Stomach (tissue), 9 donors: Measurements from ENCODE around the gene TAS1R1. TPM values are rescaled to one million over a fixed set of nuclear protein-coding genes. Genes with fewer than 3 reads are reported as not detected.

Experiments used
- DNase-seq, 2 donors: peaks; one replicate each; pipeline versions ENCODE4 v3.0.0 to v3.0.0-alpha.2; 2013 to 2019
- H3K27ac ChIP-seq, 5 donors: fragments of 200-600 bp in 4 of 5; sonication (generic) in 4 of 5; one replicate each; pipeline ENCODE4 v1.5.1; 2013 to 2019; ENCODE audit warnings: mild to moderate bottlenecking in 1 of 5, moderate library complexity in 1 of 5
- H3K27me3 ChIP-seq, 3 donors: fragments of 200-600 bp; sonication (generic); one replicate each; pipeline ENCODE4 v1.5.1; 2017 to 2019; ENCODE audit warnings: mixed run types in 1 of 3
- H3K36me3 ChIP-seq, 4 donors: fragments of 200-600 bp; sonication (generic); 1 replicate in 3 of 4; 2 replicates in 1 of 4; pipeline ENCODE4 v1.5.1; 2016 to 2019
- H3K4me1 ChIP-seq, 4 donors: fragments of 200-600 bp; sonication (generic); one replicate each; pipeline ENCODE4 v1.5.1; 2016 to 2019
- H3K4me3 ChIP-seq, 4 donors: fragments of 200-600 bp; sonication (generic) in 3 of 4; one replicate each; pipeline ENCODE4 v1.5.1; 2016 to 2019; ENCODE audit warnings: mild to moderate bottlenecking in 1 of 4
- H3K9me3 ChIP-seq, 4 donors: fragments of 200-600 bp; sonication (generic); one replicate each; pipeline ENCODE4 v1.5.1; 2016 to 2019
- EP300 ChIP-seq: sonication (generic); formaldehyde crosslinking; IDR thresholded peaks from one replicate; pipeline ENCODE4 v1.6.1; 2017; ENCODE audit warnings: antibody characterized with exemption
- POLR2A ChIP-seq, 4 donors: fragments of 450-650 bp; IDR thresholded peaks; one replicate each; pipeline ENCODE4 v1.6.1; 2016; ENCODE audit warnings: antibody characterized with exemption in 4 of 4, control low read depth in 2 of 4, mild to moderate bottlenecking in 1 of 4, moderate library complexity in 1 of 4
- POLR2AphosphoS5 ChIP-seq, 3 donors: sonication (generic); formaldehyde crosslinking; IDR thresholded peaks; one replicate each; pipeline ENCODE4 v1.6.1; 2016; ENCODE audit warnings: antibody characterized with exemption in 3 of 3
- WGBS, 5 donors: extraction: QIAGEN DNeasy Blood & Tissue Kit in 3 of 5; methylation state at CpG; one replicate each; pipeline versions ENCODE4 v1.1.5 to v1.1.7; 2013 to 2018; 5-methylcytosine and 5-hydroxymethylcytosine counted together
- intact Hi-C: fragments of 100-400 bp; cut with DNase I; formaldehyde crosslinking; loops from one replicate; pipeline ENCODE4 v1.15.1; 2023; ENCODE audit warnings: low total_unique reads
- polyA plus RNA-seq, 3 donors: library from polyadenylated mRNA; stranded (reverse); fragments of 200-250 nt; gene quantifications; one replicate each; pipeline ENCODE4 v1.2.3, GENCODE V29; 2013
- total RNA-seq, 5 donors: library from RNA; depleted of rRNA; stranded (reverse); fragments of >200 nt; gene quantifications; one replicate each; pipeline versions ENCODE4 v1.1.0 to v1.2.3, GENCODE V29; 2014 to 2016
- TF ChIP-seq, protein P1 (sequence below), 7 experiments: fragments of 450-650 bp in 4 of 7; fragments of 200-600 bp in 3 of 7; sonication (generic) in 3 of 7; IDR thresholded peaks; one replicate each; pipeline ENCODE4 v1.5.1; 2016 to 2019; ENCODE audit warnings: antibody characterized with exemption in 7 of 7, control low read depth in 2 of 7, mild to moderate bottlenecking in 1 of 7
- donor health status: healthy with polysubstance abuse.
- donor health status: Bipolar disorder and iron deficiency.
- donor health status: healthy.

The TAS1R1 gene
- total and polyA plus RNA-seq, 8 donors: 0.08 to 0.12 TPM; not detected in 6

DNA sequence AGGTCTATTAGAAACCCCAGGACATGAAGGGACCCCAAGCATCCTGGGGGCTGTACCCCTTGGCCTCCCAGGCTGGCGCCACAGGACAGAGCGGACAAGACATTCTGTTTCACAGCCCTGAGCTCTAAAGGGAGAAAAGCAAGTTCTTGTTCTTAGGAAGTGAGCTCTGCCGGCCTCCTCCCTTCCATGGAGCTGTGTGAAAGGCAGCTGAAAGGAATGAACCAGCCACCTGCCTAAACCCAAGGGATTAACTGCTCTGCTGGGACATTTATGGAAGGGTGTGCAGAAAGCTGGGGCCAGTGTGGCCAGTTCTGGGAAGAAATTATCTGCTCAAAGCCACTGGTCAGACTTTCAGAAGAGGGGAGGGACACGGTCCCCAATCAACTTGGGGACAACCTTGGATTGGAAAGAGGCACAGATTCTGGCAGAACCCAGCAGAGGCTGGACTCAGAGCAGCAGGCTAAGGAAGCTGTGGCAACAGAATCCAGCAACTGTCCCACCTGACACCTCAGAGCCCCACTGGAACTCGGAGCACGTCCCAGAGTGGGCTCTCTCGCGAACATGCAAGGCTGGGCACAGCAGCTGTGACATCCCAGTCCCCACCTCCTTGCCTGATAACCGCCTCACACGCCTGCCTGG is 45.4 kb downstream of the TAS1R1 start:
- Histone ChIP-seq H3K36me3 (peaks cover 36 to 42% (median 37%) of the 10 kb centered on the region in 4 donors), H3K27me3 (no peaks in the 10 kb centered on the region), H3K4me1 (peaks cover 72 to 81% (median 76%) of the 10 kb centered on the region in 4 donors), H3K4me3 (peak overlapping the region; percentile 77 to 98 (median 83)), H3K27ac (peak overlapping the region; percentile 98 to 100 (median 100)), H3K9me3 (no peaks in the 10 kb centered on the region)
- DNase-seq: no peak
- intact Hi-C loops: no loop called here
- 8 to 13% (median 9%) methylated on average over 10 of the region's 10 CpGs for WGBS, 5 donors
- TF ChIP-seq POLR2AphosphoS5 (IDR thresholded peaks at IDR 0.05): no peak
- no peak for TF ChIP-seq EP300
- TF ChIP-seq POLR2A (IDR thresholded peaks at IDR 0.05): no peak
- TF ChIP-seq, protein P1, sequence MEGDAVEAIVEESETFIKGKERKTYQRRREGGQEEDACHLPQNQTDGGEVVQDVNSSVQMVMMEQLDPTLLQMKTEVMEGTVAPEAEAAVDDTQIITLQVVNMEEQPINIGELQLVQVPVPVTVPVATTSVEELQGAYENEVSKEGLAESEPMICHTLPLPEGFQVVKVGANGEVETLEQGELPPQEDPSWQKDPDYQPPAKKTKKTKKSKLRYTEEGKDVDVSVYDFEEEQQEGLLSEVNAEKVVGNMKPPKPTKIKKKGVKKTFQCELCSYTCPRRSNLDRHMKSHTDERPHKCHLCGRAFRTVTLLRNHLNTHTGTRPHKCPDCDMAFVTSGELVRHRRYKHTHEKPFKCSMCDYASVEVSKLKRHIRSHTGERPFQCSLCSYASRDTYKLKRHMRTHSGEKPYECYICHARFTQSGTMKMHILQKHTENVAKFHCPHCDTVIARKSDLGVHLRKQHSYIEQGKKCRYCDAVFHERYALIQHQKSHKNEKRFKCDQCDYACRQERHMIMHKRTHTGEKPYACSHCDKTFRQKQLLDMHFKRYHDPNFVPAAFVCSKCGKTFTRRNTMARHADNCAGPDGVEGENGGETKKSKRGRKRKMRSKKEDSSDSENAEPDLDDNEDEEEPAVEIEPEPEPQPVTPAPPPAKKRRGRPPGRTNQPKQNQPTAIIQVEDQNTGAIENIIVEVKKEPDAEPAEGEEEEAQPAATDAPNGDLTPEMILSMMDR (IDR thresholded peaks at IDR 0.05): no peak

- peak; percentile 83 to 87 for DNase-seq
- intact Hi-C loops: no loop called here
- Histone ChIP-seq H3K9me3 (no peaks in the 10 kb centered on the region), H3K27me3 (no peaks in the 10 kb centered on the region), H3K36me3 (peaks cover 29 to 35% (median 29%) of the 10 kb centered on the region in 4 donors), H3K4me1 (peaks cover 68 to 74% (median 71%) of the 10 kb centered on the region in 4 donors), H3K4me3 (peak overlapping the region; percentile 77 to 98 (median 83)), H3K27ac (peak overlapping the region; percentile 98 to 100 (median 100))
- 0 to 1% (median 0%) methylated on average over 31 to 40 of the region's 40 CpGs for WGBS, 5 donors
- TF ChIP-seq, protein P1 (IDR thresholded peaks at IDR 0.05): no peak
- peak; percentile 77 to 92 (median 90) for TF ChIP-seq POLR2AphosphoS5 (IDR thresholded peaks at IDR 0.05)
- TF ChIP-seq POLR2A (IDR thresholded peaks at IDR 0.05): no peak
These were observed 46.2 kb downstream of the TAS1R1 start for GRCh38 chr1:6601049-6601922.

GRCh38 chr1:6601923-6602668 is 47.0 kb downstream of the TAS1R1 start:
- 0 to 3% (median 0%) methylated on average over 16 to 103 of the region's 103 CpGs; no CpG with 5 or more reads in 1 of the 5 donors for WGBS, 5 donors
- TF ChIP-seq EP300 (no peak), POLR2AphosphoS5 (IDR thresholded peaks at IDR 0.05) (no peak), POLR2A (IDR thresholded peaks at IDR 0.05) (no peak)
- TF ChIP-seq, protein P1 (IDR thresholded peaks at IDR 0.05): no peak
- no peaks in the 10 kb centered on the region for H3K9me3 ChIP-seq
- peak overlapping the region; percentile 77 to 98 (median 83) for H3K4me3 ChIP-seq
- H3K36me3 ChIP-seq: peaks cover 21 to 27% (median 22%) of the 10 kb centered on the region in 4 donors
- intact Hi-C loops: no loop called here
- H3K4me1 ChIP-seq: peaks cover 60 to 66% (median 63%) of the 10 kb centered on the region in 4 donors
- peak in 1 of 2 donors; percentile 61 for DNase-seq
- peak overlapping the region; percentile 98 to 100 (median 100) for H3K27ac ChIP-seq
- H3K27me3 ChIP-seq: no peaks in the 10 kb centered on the region
